HT-29 (cell line): Measurements from ENCODE around the gene COLGALT1. TPM values are rescaled to one million over a fixed set of nuclear protein-coding genes. Genes with fewer than 3 reads are reported as not detected.
A peak's percentile ranks its signal among the peaks of the same experiment; 100 is the strongest.
"Not testable (repeated sequence)": the region's sequence is repeated elsewhere in the genome, so short reads cannot be mapped to it uniquely, and the experiment has no call there.

Experiments
- DNase-seq: peaks from one replicate; pipeline ENCODE4 v3.0.0-alpha.2; 2015; ENCODE audit warnings: low spot score
- total RNA-seq: library from RNA; depleted of rRNA; stranded (reverse); fragments of >200 nt; shearing (Covaris generic); gene quantifications from 2 replicates; pipeline ENCODE4 v1.2.3, GENCODE V29; 2014; rRNA removed

Gene COLGALT1
- 76.2 and 88.5 TPM in 2 replicates for total RNA-seq

- DNase-seq = peak; percentile 95
These were observed at the start of gene COLGALT1 for GRCh38 chr19:17555480-17555928. COLGALT1 (plus strand) TSS chr19:17555649; CDS start chr19:17555714, 65 bp downstream.

- DNase-seq = no peak
These were observed 48.7 kb upstream of the COLGALT1 start for GRCh38 chr19:17506745-17507144.

DNA sequence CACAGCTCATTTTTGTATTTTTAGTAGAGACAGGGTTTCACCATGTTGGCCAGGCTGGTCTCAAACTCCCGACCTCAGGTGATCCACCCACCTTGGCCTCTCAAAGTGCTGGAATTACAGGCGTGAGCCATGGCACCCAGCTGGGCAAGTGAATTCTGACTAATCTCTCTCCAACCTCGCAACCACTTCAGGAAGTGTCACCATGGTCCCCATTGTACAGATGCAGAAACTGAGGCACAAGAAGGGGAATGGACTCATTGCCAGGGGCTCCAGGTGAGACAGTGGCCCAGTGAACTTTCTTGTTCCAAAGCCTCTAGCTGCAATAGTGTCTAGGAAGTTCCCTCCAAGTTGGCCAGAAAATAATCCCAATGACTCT lies 46.9 kb upstream of the COLGALT1 start:
- DNase-seq = not testable (repeated sequence)

GRCh38 chr19:17510220-17510993 lies 45.0 kb upstream of the COLGALT1 start:
- no peak for DNase-seq

GRCh38 chr19:17511724-17512573 lies 43.5 kb upstream of the COLGALT1 start:
- DNase-seq = peak; percentile 52

DNA sequence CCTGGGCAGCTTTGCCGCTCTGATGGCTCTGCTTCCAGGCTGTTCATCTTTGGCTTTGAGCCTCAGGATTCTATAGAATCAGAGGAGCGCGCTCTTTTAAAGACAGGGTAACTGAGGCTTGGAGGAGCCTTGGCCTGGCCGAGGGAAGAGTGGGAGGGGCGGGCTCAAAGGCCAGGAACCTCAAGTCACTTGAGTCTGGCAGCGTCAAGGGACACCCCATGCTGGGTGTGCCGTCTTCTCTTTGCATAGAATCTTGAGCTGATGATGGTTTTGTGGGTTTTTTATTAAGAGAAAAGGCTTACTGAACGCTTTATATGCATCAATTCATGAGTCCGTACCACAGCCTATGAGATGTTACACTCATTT lies 42.9 kb upstream of the COLGALT1 start:
- DNase-seq = no peak

GRCh38 chr19:17515408-17516149 lies 39.9 kb upstream of the COLGALT1 start:
- no peak for DNase-seq

GRCh38 chr19:17517898-17518297 lies 37.6 kb upstream of the COLGALT1 start:
- DNase-seq = no peak

DNA sequence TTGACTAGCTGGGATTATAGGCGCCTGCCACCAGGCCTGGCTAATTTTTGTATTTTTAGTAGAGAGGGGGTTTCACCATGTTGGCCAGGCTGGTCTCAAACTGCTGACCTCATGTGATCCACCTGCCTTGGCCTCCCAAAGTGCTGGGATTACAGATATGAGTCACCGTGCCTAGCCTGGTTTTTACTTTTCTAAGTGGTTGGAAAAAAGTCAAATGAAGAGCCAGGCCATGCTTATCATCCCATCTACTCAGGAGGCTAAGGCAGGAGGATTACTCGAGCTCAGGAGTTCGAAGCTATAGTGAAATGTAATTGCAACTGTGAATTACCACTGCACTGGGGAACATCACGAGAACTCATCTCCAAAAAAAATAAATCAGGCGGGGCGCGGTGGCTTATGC lies 36.8 kb upstream of the COLGALT1 start:
- not testable (repeated sequence) for DNase-seq

- no peak for DNase-seq
These were observed 35.5 kb upstream of the COLGALT1 start for GRCh38 chr19:17519967-17520366.

DNA sequence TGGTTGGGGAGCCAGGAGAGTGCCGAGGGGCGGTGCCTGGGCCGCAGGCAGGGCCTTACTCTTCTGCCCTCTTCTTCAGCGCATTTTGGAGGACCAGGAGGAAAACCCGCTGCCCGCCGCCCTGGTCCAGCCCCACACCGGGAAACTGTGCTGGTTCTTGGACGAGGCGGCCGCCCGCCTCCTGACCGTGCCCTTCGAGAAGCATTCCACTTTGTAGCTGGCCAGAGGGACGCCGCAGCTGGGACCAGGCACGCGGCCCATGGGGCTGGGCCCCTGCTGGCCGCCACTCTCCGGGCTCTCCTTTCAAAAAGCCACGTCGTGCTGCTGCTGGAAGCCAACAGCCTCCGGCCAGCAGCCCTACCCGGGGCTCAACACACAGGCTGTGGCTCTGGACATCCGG lies 34.6 kb upstream of the COLGALT1 start:
- DNase-seq = no peak

- DNase-seq = no peak
These were observed 32.2 kb upstream of the COLGALT1 start for GRCh38 chr19:17522988-17523872.

GRCh38 chr19:17524651-17525050 lies 30.8 kb upstream of the COLGALT1 start:
- DNase-seq = no peak

DNA sequence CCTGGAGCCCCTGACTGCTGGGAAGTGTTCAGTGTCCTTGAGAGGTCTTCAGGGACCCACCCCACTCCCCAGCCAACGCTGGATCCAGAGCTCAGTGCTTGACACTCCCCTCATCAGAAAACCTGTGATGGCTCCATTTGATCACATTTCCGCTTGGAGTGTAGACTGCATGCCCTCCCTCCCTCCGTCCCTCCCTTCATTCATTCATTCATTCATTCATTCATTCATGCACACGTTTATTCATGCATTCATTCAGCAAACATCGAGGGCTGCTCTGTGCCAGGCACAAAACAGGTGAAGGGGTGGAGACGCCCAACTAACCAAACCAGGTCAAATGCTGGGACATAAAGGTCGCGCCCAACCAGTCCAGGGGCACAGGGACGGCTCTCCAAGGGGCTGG lies 30.3 kb upstream of the COLGALT1 start:
- no peak for DNase-seq

- no peak for DNase-seq
These were observed 28.5 kb upstream of the COLGALT1 start for GRCh38 chr19:17526922-17527321.

DNA sequence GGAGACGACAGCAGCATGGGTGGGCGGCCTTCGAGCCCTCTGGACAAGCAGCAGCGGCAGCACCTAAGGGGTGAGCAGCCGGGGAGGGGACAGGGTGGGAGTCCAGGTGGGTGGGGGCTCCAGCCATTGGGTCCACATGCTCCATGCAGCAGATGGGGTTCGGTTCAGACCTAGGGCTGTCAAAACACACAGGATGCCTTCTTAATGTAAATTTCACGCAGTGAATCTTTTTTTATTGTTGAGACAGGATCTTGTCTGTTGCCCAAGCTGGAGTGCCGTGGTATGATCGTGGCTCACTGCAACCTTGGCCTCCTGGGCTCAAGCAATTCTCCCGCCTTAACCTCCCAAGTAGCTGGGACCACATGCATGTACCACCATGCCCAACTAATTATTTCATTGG lies 28.1 kb upstream of the COLGALT1 start:
- no peak for DNase-seq

DNA sequence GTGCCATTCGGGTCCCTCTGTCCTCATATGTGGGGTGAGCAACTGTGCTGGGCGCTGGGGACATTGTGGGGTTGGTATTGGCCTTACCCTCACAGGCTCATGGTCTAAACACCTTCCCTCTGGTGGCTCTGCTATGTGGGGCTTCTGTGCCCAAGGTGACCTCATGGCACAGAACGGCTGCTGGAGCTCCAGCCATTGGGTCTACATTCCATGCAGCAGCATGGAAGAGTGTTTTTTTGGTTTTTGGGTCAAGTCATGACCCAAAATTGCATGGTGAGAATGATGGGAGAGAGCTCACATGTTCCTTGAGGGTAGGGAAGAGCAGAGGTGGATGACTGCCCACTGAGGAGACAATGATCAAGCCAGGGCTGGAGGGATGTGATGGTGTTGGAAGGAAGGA lies 26.8 kb upstream of the COLGALT1 start:
- DNase-seq = no peak

DNA sequence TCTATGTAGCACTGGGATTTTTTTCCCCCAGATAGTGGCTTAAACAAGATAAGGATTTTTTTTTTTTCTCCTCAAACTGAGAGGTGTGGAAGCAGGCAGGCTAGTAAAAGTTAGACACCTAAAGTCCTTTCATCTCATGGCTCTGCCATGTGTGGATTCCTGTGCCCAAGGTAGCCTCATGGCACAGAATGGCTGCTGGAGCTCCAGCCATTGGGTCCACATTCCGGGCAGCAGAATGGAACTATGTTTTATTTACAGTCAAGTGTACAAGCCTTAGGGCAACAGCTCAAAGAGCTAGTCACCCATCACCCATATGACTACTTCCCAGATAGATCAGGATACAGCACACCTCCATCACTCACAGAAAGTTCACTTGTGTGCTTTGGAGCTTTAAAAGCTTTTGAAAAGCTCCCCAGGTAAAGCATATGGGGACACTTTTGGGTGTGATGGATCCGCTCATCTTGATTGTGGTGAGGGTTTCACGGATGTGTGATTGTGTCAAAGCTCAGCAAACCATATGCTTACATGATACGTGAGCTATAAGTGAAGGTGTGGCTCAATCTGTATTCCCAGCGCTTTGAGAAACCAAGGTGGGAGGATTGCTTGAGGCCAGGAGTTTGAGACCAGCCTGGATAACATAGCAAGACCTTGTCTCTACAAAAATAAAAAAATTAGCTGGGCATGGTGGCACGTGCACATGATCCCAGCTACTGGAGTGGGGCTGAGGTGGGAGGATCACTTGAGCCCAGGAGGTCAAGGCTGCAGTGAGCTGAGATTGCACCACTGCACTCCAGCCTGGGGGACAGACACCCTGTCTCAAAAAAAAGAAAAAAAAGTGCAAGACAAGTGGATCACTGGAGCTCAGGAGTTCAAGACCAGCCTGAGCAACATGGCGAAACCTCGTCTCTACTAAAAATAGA lies 25.9 kb upstream of the COLGALT1 start:
- no peak for DNase-seq

DNA sequence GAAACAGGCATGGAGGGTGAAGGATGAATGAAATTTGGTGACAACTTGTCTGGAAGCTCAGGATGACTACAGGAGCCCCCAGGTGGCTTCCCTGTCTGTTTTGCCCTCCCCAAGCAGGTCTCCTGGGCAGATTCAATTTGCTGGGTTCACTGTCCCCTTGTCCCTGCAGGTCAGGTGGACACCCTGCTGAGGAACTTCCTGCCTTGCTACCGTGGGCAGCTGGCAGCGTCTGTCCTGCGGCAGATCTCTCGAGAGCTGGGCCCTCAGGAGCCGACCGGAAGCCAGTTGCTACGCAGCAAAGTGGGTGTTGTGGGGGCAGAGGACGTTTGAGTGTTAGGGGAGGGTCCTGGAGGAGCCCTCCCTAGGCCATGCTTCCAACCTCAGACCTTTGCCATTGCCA lies 24.9 kb upstream of the COLGALT1 start:
- no peak for DNase-seq

DNA sequence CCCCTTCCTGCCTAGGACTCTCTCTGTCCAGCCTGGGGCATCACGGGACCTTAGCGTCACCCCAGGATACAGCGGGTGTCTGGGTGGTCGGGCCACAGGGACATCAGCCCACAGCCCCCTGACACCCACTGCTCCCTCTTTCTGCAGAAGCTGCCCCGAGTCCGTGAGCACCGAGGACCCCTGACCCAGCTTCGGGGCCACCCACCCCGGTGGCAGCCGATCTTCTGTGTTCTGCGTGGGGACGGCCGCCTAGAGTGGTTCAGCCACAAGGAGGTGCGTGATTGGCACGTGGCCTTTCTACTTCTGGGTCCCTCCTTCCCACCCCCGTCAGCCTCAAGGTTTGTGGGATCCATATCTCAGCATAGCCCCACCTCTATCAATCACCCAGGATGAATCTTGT lies 23.3 kb upstream of the COLGALT1 start:
- DNase-seq = no peak
